GM19193 (cell line): ENCODE results near the gene APOL2.

Experiments used
- POLR2A ChIP-seq: IDR thresholded peaks from 4 replicates; pipeline ENCODE4 v1.6.1; 2011; ENCODE audit not compliant: insufficient read depth, insufficient read length; ENCODE audit errors: extremely low read depth

Gene APOL2

DNA sequence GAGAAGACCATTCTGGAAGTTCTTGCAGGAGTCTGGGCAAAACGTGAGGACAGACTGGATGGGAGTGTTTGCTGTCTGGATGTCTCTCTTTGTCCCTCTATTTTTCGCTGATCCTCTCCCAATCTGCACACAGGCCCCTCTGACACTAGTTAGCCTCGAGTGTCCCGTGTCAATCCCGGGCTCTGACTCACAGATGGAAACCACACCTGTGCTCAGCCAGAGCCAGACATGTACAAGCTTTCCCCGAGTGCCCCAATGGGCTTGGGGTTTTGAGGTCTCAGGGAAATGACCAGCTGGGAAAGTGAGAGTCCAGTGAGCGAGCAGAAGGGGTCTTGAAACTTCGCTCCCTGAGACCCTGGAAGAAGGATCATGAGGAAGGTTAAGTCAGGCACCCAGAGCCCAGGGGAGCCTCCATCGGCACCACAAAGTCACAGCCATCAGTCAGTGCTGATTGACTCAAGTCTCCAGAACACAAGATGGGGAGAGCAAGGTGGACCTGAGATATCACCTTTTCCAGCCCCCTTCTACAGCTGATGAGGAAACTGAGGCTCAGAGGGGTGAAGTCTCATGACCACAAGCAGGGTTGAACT is 13.9 kb downstream of the APOL2 start:
- TF ChIP-seq POLR2A, result no peak

GRCh38 chr22:36224245-36224644 is 15.1 kb downstream of the APOL2 start:
- no peak for TF ChIP-seq POLR2A

DNA sequence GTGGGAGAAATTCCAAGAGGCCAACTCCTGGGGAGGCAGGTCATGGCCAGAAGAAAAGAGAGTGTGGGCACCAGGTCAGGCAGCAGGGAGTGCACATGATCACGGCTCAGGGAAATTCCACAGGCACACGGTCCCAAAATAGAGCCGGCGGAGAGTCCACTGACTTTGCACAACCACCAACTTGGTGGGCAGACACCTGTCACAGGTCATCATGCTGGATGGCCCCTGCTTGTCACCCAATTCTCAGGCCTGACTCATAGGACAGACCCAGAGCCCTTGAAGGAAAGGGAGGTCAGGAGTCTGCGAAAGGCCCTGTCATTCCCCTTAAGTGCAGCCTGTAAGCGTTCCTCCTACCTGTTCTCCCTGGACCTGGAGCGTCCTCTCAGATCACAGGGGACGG is 15.8 kb downstream of the APOL2 start:
- no peak for TF ChIP-seq POLR2A

- no peak for TF ChIP-seq POLR2A
Measured at GRCh38 chr22:36222887-36223450, 16.4 kb downstream of the APOL2 start.

DNA sequence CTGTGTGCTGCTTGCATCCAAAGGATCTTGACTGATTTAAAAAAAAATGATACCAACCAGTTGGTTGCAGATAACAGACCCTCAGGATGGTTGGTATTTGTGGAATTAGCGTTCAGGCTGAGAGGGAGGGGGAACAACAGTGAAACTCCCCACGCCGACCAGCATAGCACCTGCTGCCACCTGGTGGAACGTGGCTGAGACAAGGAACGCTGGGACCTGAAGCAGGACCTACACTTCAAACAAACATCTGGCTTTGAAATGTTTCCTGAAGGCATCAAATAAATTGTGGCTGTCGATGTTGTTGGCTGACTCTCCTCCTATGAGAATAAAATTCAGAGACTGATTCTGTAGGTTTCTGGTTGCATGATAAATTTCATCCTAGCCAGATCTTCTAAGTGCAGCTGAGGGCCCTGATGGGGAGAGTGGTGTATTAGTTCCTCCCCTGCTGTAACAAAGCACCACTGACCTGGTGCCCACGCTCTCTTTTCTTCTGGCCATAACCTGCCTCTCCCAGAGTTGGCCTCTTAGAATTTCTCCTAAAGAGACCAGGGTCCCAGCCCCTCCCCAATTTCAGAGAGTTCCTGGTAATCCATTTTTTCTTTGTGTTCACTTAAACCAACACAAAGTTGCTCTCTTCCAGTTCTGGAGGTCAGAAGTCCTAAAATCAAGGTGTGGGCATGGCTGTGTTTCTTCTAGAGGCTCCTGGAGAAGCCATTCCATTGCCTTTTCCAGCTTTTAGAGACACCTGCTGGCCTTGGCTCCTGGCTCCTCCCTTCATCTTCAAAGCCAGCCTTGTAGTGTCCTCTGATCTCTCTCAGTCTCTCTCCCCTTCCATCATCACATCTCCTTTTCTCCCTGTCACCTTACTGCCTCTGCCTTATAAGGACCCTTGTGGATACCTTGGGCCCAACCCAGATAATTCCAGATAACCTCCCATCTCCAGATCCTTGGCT is 17.3 kb downstream of the APOL2 start:
- no peak for TF ChIP-seq POLR2A

GRCh38 chr22:36220451-36220921 is 18.8 kb downstream of the APOL2 start:
- no peak for TF ChIP-seq POLR2A

- TF ChIP-seq POLR2A, result no peak
Measured at GRCh38 chr22:36218648-36219193, 20.6 kb downstream of the APOL2 start.

- no peak for TF ChIP-seq POLR2A
Measured at GRCh38 chr22:36215981-36216380, 23.3 kb downstream of the APOL2 start.

DNA sequence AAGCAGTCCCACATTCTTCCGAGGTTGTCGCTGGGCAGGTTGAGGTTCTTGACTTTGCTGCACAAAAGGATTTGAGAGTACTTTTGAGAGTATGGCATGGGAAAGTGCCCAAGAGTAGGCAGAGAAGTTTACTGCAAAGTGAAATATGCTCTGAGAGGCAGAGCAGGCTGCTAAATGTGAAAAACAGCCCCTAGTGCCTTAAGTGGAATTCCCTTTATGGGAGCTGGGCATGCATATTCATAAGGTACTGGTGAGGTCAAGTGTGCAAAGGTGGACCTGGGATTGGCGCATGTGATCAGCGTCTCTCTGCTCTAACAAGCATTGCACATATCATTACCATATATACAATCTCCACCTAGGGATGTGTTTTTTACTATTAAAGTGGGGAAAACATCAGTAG is 25.7 kb downstream of the APOL2 start:
- TF ChIP-seq POLR2A, result no peak

- no peak for TF ChIP-seq POLR2A
Measured at GRCh38 chr22:36212901-36213300, 26.4 kb downstream of the APOL2 start.

- no peak for TF ChIP-seq POLR2A
Measured at GRCh38 chr22:36211237-36211861, 28.0 kb downstream of the APOL2 start.

- no peak for TF ChIP-seq POLR2A
Measured at GRCh38 chr22:36210224-36210623, 29.1 kb downstream of the APOL2 start.

GRCh38 chr22:36208914-36209313 is 30.4 kb downstream of the APOL2 start:
- no peak for TF ChIP-seq POLR2A

GRCh38 chr22:36208162-36208765 is 31.1 kb downstream of the APOL2 start:
- no peak for TF ChIP-seq POLR2A
